HFFc6 (cell line): Measurements from ENCODE around the gene PTPRD. TPM values are rescaled to one million over a fixed set of nuclear protein-coding genes. Genes with fewer than 3 reads are reported as not detected.

ENCODE experiments used
- DNase-seq: peaks from one replicate; pipeline ENCODE4 v3.0.0-alpha.2; 2018
- H3K27ac Mint-ChIP-seq: 2 replicates; pipeline ENCODE4 v1.8.0; 2020; ENCODE audit warnings: mild to moderate bottlenecking, mixed read lengths
- H3K27me3 Mint-ChIP-seq: 2 replicates; pipeline ENCODE4 v1.8.0; 2021; ENCODE audit warnings: mild to moderate bottlenecking, moderate library complexity, mixed read lengths; ENCODE audit not compliant: insufficient read depth
- H3K36me3 Mint-ChIP-seq: 2 replicates; pipeline ENCODE4 v1.8.0; 2021; ENCODE audit warnings: low read depth, mixed read lengths
- H3K4me1 Mint-ChIP-seq: 2 replicates; pipeline ENCODE4 v1.8.0; 2020; ENCODE audit warnings: low read depth, mixed read lengths
- H3K4me3 Mint-ChIP-seq: 2 replicates; pipeline ENCODE4 v1.8.0; 2020; ENCODE audit warnings: mild to moderate bottlenecking, moderate library complexity, mixed read lengths
- H3K9me3 Mint-ChIP-seq: 2 replicates; pipeline ENCODE4 v1.8.0; 2020; ENCODE audit warnings: mild to moderate bottlenecking, mixed read lengths
- total RNA-seq, 6 experiments: library from RNA; stranded (reverse); fragmentation: NEBNext Ultra II Directional; extraction: Animal tissue kit (Norgen Biotek cat#: 25700); gene quantifications; 2 replicates in 1 of 6; 3 replicates in 5 of 6; pipeline ENCODE4 v1.2.3, GENCODE V29; 2021
- TF ChIP-seq, protein P1 (sequence below): fragments of 200-600 bp; sonication (generic); IDR thresholded peaks from 2 replicates; pipeline ENCODE4 v1.5.0; 2021; ENCODE audit warnings: antibody characterized with exemption, mild to moderate bottlenecking

PTPRD gene
- total RNA-seq, 6 experiments from 2014 or later: not detected

DNA sequence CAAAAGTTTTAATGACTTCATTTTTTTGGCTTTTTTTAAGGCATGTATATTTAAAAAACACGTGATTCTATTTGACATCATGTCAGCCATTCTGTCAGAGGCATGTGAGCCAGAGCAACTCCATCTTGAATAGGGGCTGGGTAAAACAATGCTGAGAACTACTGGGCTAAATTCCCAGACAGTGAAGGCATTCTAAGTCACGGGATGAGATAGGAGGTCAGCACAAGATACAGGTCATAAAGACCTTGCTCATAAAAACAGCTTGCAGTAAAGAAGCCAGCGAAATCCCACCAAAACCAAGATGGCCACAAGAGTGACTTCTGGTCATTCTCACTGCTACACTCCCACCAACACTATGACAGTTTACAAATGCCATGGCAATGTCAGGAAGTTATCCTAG lies 1812.6 kb downstream of the PTPRD start:
- H3K27ac Mint-ChIP-seq: no peak overlapping the region
- H3K9me3 Mint-ChIP-seq: peaks cover 26% of the 10 kb centered on the region
- DNase-seq: no peak
- no peaks in the 10 kb centered on the region for H3K27me3 Mint-ChIP-seq
- TF ChIP-seq, protein P1, sequence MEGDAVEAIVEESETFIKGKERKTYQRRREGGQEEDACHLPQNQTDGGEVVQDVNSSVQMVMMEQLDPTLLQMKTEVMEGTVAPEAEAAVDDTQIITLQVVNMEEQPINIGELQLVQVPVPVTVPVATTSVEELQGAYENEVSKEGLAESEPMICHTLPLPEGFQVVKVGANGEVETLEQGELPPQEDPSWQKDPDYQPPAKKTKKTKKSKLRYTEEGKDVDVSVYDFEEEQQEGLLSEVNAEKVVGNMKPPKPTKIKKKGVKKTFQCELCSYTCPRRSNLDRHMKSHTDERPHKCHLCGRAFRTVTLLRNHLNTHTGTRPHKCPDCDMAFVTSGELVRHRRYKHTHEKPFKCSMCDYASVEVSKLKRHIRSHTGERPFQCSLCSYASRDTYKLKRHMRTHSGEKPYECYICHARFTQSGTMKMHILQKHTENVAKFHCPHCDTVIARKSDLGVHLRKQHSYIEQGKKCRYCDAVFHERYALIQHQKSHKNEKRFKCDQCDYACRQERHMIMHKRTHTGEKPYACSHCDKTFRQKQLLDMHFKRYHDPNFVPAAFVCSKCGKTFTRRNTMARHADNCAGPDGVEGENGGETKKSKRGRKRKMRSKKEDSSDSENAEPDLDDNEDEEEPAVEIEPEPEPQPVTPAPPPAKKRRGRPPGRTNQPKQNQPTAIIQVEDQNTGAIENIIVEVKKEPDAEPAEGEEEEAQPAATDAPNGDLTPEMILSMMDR: no peak
- H3K4me1 Mint-ChIP-seq: no peaks in the 10 kb centered on the region
- no peaks in the 10 kb centered on the region for H3K36me3 Mint-ChIP-seq
- no peak overlapping the region for H3K4me3 Mint-ChIP-seq

DNA sequence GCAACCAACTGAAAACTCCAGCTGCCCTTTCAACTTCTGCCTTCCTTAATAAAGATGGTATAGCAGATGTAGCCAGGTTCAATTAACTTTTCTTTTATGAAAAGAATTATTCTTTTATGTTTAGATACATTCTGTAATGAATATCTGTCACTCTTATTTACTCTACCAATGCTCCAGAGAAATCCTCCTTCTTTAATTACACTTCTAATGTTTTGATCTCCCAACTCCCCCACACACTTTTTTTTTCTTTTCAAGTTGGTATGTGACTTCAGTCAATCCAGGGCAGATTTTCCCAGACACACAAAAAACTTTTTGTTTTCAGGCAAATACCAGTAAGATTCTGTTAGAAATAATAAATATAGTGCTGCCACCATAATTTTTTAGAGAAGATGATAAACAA lies 1813.2 kb downstream of the PTPRD start:
- H3K27ac Mint-ChIP-seq: no peak overlapping the region
- H3K4me3 Mint-ChIP-seq: no peak overlapping the region
- TF ChIP-seq, protein P1: no peak
- no peaks in the 10 kb centered on the region for H3K27me3 Mint-ChIP-seq
- peaks cover 21% of the 10 kb centered on the region for H3K9me3 Mint-ChIP-seq
- no peaks in the 10 kb centered on the region for H3K36me3 Mint-ChIP-seq
- no peak for DNase-seq
- no peaks in the 10 kb centered on the region for H3K4me1 Mint-ChIP-seq

GRCh38 chr9:8799206-8799605 lies 1813.6 kb downstream of the PTPRD start:
- Mint-ChIP-seq H3K4me3 (no peak overlapping the region), H3K9me3 (peaks cover 19% of the 10 kb centered on the region), H3K36me3 (no peaks in the 10 kb centered on the region), H3K4me1 (no peaks in the 10 kb centered on the region), H3K27ac (no peak overlapping the region), H3K27me3 (no peaks in the 10 kb centered on the region)
- TF ChIP-seq, protein P1: no peak
- no peak for DNase-seq

- Mint-ChIP-seq H3K27ac (no peak overlapping the region), H3K27me3 (no peaks in the 10 kb centered on the region), H3K9me3 (peaks cover 31% of the 10 kb centered on the region), H3K4me3 (no peak overlapping the region), H3K4me1 (no peaks in the 10 kb centered on the region), H3K36me3 (no peaks in the 10 kb centered on the region)
- TF ChIP-seq, protein P1: no peak
- DNase-seq: no peak
Observed at GRCh38 chr9:8784838-8785237, 1828.0 kb downstream of the PTPRD start.

DNA sequence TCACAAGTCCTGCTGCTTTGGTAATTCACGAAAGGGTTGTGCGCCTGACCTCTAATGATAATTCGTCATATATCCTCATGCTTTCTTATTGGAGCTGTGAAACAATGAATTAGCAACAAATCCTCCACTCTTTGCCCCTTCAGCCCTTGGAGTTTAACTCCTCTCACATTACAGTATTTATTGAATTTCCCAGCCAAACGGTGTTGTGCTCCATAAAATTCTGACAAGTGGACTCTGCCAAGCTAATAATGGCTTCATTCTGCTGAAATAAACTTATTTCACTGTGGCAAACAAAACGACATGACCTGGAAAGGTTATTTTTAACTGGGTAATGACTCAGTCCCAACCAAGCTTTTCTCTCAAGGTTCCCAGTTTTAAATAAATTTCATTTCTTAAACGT lies 1828.9 kb downstream of the PTPRD start:
- Mint-ChIP-seq H3K27ac (no peak overlapping the region), H3K9me3 (peaks cover 31% of the 10 kb centered on the region), H3K4me1 (no peaks in the 10 kb centered on the region), H3K4me3 (no peak overlapping the region), H3K36me3 (no peaks in the 10 kb centered on the region), H3K27me3 (no peaks in the 10 kb centered on the region)
- TF ChIP-seq, protein P1: no peak
- DNase-seq: no peak

DNA sequence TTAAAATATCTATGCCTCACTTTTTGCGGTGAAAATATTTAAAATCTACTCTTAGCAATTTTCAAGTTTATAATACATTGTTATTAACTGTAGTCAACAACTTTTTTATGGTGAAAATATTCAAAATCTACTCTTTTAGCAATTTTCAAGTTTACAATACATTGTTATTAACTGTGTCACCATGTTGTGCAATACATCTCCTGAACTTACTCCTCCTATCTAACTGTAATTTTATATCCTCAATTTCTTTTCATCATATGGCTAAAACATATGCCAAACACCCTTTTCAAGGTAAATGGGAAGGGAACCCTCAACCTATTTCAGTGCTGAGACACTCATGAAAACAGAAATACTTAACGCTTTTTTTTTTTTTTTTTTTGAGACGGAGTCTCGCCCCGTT lies 1830.6 kb downstream of the PTPRD start:
- no peak overlapping the region for H3K27ac Mint-ChIP-seq
- TF ChIP-seq, protein P1: no peak
- H3K36me3 Mint-ChIP-seq: no peaks in the 10 kb centered on the region
- no peak overlapping the region for H3K4me3 Mint-ChIP-seq
- no peaks in the 10 kb centered on the region for H3K4me1 Mint-ChIP-seq
- no peak for DNase-seq
- H3K9me3 Mint-ChIP-seq: peaks cover 24% of the 10 kb centered on the region
- H3K27me3 Mint-ChIP-seq: no peaks in the 10 kb centered on the region
